ENCODE results near the gene THADA.
"Not testable (repeated sequence)": the region's sequence is repeated elsewhere in the genome, so short reads cannot be mapped to it uniquely, and the experiment has no call there.

GRCh38 chr2:43284347-43284746, 311.5 kb downstream of the THADA start:
- TF ChIP-seq CTCF (IDR thresholded peaks at IDR 0.05 in 8 of 11, conservative IDR thresholded peaks at IDR 0.05 in 3 of 11); POLR2AphosphoS5 (IDR thresholded peaks at IDR 0.05): not testable (repeated sequence)
